ENCODE measurements around the gene AKR1B15.

GRCh38 chr7:134629445-134629844 lies 80.5 kb downstream of the AKR1B15 start:
- TF ChIP-seq POLR2A (IDR thresholded peaks at IDR 0.05), result no peak
- no peak for TF ChIP-seq CTCF (IDR thresholded peaks at IDR 0.05)

All from testis (tissue), 2 donors.